NCI-H2227 (cell line): ENCODE results near the gene CAMK2G.
"Not testable (repeated sequence)": the region's sequence is repeated elsewhere in the genome, so short reads cannot be mapped to it uniquely, and the experiment has no call there.

Experiments used
- DNase-seq: peaks from one replicate; lab custom pipeline; 2025; ENCODE audit not compliant: unreplicated experiment; lab: John Stamatoyannopoulos, UW

CAMK2G gene

DNA sequence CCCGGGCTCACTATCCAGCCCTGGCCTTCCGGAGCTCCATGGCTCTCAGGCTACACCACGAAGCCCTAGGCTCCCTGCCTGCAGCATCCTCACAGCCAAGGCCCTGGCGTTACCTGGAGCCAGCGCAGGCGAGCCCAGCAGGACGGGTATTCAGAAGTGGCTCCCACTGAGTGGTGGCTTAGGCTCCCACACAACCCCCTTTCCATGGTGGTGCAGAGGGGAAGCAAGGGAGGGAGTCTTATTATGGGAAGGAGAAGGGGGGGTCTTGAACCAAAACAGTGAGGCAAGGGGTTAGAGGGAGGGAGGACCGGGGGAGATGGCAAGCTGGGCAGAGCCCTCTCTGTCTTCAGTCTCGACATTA is 33.3 kb downstream of the CAMK2G start:
- DNase-seq: no peak

DNA sequence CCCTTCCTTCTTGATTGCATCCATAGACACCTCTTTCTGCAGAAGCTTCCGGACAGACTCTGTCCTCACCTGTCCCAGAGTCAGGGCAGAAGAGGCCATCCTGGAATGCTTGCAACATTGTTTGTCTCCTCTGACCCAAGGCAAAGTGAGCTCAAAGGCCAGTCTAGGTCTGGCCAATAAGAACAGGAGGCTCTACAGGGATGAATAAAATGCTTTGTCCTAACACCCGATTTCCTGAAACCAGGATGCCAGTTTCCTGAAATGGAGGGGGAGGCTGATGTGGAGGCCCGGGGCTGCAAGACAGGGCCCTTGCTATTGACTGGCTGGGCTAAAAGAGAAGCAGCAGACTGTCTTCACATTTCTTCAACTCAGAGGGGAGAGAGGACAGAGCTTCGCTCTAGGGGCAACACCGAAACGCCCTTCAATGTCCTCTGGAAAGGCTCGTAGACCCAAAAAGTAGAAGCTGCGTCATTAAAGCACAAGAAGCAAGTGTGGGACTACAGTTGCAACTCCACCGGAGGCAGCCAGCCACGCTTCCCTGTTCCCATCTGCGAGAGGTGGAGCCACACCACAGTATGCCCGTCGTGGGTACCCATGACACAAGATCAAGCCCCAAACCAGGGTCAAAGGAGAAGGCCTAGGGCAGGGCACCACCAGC is 33.8 kb downstream of the CAMK2G start:
- no peak for DNase-seq

DNA sequence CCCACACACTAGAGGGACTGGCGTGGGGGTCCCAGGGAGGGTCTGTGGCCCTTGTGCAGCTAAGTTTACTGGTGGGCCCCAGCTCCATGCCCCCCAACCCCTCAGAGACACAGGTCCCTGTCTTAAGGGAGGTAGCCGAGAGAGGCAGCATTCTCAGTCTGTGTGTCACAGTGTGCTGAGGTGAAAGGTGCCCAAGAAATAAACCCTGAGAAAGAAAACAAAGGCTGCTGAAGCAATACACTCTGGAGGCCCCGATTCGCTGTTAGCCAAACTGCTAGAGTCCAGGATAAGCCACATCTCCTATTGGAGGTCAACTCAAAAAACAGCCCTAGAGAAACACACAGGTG is 34.3 kb downstream of the CAMK2G start:
- no peak for DNase-seq

DNA sequence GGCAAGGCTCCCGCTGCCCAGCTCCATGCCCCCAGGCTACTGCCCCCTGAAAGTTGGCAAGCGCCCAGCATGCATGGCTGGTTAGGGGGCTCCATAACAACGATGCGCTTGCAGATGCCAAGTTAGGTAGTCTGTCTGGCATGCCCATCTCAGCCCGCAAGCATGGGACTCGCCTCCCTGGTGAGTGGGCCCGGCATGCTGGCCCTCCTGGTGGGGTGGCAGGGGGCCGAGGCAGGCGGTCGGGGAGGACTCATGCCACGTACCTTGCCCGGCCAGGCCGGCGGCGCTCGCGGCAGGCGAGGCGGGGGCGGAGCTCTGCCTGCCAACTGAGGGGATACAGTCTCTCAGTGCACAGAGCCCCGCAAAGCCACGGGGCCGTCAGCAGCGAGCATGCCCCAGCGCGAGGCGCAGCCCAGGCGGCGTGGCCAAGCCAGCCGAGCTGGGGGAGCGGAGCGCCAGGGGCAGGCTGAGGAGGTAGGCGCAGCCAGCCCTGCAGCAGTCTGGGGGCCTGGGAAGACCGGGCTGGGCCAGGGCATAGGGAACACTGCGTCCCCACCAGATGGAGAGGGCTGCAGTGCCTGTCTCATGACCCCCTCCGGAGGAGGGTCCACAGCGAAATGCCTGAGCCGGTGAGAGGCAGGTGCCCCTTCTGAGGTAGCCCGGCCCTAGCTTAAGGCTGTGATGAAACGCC is 34.9 kb downstream of the CAMK2G start:
- no peak for DNase-seq

DNA sequence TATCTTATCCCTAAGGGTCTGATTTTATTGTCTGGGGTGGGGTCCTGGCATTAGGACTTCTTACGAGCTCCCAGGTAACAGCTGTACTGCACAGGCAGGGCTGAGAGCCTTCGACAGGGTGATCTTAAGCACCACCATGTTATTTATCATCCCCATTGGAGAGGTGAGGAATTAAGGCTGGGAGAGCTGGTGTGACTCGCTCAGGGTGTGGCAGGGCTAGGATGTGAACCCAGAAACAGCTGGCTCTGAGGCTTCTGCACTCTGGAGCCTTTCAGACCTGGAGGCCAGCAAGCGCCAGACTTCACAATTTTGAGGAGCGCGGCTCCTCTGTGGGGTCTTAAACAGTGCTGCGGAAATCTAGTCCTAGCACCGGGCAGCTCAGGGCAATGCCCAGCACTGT is 35.5 kb downstream of the CAMK2G start:
- DNase-seq: no peak

DNA sequence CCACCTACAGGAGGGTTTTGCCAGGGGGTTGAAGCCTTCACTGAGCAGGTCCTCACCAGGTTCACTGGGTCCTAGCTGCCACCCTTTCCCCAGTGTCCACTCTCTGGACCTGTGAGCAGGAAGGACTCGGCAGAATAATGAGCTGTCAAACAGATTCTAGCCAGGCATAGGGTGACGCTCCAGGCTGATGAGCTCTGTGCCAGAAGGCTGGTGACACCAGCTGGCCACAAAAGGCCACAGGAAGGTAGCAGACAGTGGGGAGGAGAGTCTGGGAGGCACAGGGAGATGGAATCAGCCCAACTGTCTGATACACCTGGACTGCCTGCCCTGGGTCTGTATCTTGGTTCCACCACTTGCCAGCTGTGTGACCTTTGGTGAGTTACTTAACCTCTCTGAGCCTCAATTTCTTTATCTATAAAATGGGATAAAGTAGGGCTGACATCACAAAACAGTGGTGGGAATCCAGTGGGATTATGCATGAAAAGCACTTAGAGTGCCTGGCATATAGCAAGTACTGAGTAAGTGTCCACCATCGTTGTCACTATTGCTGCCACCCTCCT is 36.3 kb downstream of the CAMK2G start:
- no peak for DNase-seq

DNA sequence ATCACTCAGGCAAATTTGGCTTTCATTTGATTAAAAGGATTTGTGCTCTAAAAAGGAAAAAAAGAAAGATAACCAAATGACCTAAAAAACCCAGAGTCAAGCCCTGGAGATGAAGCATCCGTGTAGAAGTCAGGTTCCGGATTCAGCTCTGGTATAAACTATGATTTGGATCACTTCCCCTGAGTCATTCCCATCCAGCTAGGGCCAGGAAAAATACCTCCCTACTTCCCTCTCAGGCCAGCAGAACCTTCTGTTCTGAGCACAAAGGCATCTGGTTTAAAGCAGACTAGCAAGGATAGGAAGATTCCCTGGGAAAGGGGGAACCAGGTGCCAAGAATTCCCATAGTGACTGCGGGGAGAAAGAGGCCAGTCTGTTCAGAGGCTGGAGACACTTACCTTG is 37.3 kb downstream of the CAMK2G start:
- DNase-seq: no peak

DNA sequence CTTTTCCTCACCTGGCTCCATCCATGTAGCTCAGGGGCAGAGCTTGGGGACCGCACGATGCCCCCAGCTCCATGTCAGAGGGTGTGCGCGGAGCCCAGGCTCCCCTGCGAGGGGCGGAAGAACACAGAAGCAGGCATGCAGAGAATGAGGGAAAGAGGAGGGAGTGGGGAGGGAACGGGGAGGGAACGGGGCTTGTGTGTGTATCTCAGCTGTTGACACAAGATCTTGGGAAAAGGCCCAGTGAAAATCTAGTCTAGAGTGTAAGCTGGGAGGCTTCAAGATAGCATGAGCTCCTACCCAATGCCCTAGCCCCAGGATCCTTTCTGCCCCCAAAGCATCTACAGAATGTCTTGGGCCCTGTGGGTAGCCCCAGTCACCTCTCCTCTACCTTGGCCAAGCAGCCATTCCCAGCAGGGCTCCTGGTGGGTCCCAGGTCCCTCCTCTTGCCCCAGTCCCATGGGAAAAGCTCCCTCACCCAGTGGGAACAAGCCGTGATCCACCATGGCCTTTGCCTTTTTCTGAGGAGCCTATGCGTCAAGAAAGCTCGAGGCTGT is 37.9 kb downstream of the CAMK2G start:
- no peak for DNase-seq

DNA sequence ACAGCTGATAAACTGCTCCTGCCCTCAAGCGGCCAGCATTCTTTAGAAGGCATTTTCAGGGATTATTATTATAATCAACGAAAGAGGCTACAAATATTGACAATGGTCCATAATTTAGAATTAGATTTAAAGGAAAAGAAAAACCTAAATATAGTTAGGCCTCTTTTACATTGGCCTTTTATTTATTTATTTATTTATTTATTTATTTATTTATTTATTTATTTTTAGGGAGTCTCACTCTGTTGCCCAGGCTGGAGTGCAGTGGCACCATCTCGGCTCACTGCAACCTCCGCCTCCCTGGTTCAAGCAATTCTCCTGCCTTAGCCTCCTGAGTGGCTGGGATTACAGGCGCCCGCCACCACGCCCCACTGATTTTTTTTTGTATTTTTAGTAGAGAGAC is 45.3 kb downstream of the CAMK2G start:
- DNase-seq: not testable (repeated sequence)

DNA sequence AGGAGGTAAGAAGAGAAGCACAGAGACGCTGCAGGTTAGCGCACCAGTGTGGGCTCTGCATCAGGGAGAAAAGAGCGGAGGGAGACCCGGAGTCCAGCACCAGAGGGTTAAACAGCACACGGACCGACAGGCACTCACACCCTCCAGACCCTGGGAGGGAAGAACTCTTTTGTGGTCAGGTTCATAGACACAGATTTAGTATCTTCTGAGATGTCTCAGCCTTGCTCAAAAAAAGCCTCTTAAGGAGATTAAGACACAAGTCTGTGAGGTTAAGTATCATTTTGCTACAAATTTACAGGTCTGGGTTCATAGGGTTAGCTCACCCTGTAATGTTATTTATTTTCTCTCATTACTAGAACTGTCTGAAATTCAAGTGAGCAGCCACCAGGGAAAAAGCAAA is 46.2 kb downstream of the CAMK2G start:
- DNase-seq: no peak

DNA sequence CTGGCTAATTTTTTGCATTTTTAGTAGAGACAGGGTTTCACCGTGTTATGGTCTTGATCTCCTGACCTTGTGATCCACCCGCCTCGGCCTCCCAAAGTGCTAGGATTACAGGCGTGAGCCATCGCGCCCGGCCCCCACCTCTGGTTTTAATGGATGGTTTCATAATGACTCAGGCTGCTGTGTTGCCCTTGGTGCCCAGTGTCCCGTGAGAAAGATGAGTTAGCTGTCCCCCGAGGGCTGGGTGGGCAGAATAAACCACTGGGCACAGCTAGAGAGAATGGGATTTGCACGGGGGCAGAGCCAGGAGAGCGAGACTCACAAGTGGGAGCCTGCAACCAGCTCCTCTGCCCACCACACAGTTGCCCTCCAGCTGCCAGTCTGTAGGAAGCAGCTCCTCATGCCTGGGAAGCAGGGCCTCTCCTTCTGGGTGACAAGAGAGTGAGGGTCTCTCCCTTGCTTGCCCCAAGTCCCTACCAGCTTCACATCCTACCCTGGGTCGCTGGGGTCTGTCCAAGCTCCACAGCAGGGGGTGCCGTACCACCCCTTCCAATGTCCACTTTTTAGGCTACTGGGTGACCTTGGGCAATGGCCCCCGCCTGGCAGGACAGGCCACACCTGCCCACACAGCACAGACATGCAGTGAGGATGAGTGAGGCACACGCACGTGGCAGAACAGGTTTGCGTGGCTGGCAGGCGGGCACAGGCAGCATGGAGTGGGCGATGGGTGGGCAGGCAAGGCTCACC is 46.8 kb downstream of the CAMK2G start:
- no peak for DNase-seq

DNA sequence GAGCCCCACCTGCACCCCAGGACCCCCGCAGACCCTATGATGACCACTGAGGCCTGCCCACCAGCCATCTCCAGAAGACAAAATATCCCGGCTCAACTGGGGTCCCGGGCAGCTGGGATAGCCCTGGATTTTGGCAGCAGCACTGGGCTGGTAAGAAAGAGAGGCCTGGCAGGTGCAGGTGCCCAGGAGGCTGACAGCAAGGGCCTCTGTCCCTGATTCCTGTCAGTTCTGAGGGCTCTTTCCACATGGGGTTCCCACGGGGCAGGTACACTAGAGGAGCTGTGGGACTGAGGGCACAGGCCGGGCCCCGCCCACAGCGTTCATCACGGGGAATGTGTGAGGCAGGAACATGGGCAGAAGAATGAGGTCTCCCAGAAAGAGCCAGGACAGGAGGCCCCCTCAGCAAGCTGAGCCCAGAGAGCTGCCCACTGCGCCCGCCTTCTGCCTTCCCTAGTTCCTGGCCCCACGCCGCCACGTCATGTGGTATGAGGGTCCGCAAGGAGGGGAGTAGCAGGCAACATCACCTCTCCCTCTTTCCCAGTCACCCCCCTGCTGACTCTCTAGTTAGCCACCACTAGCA is 50.1 kb downstream of the CAMK2G start:
- DNase-seq: no peak

DNA sequence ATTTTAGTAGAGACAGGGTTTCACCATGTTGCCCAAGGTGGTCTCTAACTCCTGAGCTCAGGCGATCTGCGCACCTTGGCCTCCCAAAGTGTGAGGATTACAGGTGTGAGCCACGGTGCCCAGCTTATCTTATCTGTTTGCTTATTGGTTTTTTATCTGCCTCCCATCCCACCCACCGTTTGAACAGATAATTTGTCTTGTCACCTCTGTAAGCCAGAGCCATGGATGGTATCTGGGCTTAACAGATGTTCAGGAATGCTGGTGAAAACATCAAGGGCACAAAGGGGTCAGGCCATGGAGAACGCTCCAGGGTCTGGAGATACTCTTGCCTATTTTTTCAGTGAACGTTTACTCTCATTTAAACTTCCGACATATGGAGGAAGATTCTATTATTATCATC is 51.0 kb downstream of the CAMK2G start:
- no peak for DNase-seq

DNA sequence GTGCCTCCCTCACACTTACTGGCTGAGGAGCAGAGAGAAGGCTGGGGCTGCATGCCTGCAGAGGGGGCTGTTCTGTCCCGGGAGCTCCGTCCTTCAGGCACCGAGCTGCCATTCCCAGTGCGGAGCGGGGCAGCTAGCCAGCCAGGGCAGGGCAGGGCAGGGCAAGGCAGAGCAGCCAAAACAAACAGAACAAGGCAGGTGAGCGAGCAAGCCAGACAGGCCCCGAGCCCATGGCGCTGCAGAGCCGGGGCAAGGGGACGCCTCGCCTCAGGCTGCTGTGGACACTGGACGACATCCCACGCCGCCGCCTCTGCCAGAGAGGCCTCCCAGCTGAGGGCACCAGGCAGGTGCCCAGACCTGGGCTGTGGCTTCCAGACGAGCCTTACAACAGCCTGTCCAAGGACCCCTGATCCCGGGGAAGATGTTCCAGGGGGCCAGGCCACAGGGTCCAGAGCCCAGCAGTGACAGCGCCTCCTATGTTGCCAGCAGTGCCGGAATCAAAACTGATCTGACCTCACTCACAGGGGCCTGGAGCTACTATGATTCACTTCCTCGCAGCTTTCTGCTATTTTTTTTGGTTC is 54.8 kb downstream of the CAMK2G start:
- no peak for DNase-seq

DNA sequence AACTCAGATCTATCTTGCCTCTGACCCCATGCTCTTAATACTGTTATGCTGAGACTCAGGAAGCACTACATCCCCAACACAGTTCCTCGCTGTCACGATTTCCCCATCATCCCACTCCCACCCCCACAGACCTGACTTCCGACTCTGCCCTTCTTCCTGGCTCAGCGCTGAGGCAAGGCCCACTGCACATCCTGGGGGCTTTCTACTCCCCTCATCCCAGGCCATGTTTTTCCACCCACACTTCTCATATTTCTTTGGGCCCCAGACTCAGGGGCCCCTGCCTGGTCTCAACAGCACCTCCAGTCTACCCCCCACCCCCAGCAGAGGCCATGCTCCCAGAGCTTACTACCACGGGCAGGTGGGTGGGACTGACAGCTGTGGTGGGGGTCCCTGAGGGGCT is 55.3 kb downstream of the CAMK2G start:
- DNase-seq: no peak

DNA sequence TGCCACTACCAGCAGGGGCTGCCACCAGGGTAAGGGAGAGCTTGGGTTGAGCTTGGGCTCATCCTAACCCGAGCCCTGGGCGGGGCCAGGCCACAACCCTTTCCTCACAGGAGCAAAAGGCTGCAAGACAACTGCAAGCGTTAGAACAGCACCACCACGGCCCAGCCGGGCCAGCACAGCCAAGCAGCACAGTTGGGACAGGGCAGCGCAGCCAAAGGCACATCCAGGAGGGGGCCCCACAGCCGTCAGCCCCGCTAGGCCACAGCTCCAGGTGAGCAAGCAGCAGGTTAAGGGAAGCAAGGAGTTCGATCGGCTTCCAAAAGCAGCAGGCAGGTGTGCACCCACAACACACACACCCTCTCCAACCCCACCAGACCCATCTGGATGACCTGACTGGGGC is 56.0 kb downstream of the CAMK2G start:
- no peak for DNase-seq

DNA sequence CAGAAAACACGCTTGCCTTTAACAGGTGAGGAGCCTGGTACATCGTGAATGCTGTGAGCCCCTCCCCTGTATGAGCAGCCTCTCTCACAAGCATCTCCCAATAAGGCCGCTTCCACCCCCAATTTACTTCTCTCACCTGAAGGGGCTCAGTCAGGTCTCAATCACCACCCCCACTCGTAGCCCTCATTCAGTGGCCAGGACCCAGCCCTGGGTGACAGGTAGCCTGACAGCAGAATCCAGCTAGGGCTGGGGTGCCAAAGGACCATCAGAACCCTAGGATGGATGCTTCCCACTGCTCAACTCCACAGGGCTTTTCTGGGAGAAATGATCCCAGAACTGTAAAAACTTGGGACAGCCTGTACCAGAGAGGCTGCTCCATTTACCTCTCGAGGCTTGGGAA is 56.5 kb downstream of the CAMK2G start:
- no peak for DNase-seq

DNA sequence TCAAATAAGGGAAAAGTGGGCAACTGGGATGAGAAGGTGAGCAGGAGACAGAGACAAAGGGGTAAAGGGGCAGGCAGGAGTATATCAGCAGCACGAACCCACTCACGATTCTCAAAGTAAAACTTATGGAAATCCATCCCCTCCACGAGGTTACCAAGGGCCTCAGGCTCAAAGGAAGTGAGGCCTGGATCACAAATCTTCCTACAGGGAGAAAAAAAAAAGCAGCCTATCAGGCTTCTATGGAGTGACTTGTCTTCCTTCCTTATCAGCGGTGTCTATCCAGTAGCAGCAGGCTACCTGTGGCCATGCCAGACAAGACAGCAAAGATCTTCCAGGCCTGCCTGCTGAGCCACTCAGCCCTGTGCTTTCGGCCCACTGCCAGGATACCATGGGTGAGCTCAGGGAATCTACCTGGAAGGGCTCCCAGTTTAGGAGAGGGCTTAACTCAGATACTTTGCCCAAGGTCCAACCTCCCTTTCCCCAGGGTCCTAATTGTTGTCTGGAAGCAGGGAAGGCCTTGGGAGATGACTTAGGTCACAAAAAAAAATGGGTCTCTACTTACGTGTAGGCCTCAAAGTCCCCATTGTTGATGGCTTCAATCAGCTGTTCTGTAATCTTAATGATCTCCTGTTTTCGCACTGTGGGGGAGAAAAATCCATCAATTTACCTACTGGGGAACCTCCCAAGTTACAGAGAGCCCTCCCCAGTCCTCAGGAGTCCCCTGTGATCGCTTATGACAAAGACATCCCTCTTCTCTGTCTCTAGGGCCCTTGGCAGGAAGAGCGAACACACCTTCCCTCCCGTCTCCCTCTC is 57.2 kb downstream of the CAMK2G start:
- DNase-seq: no peak

DNA sequence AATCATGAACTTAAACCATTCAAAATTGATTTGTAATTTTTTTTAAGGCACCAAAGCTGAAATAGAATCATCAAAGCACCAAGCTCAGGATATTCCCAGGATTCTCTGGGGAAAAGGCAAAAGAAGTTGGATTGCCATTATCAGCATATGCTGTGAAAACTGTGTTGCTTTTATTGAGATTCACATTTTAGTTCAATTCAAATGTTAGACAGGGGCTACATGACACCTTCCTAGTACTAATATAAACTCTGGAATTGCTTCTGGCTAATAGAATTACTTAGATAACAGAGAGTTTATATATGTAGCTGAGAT is 58.7 kb downstream of the CAMK2G start:
- no peak for DNase-seq

DNA sequence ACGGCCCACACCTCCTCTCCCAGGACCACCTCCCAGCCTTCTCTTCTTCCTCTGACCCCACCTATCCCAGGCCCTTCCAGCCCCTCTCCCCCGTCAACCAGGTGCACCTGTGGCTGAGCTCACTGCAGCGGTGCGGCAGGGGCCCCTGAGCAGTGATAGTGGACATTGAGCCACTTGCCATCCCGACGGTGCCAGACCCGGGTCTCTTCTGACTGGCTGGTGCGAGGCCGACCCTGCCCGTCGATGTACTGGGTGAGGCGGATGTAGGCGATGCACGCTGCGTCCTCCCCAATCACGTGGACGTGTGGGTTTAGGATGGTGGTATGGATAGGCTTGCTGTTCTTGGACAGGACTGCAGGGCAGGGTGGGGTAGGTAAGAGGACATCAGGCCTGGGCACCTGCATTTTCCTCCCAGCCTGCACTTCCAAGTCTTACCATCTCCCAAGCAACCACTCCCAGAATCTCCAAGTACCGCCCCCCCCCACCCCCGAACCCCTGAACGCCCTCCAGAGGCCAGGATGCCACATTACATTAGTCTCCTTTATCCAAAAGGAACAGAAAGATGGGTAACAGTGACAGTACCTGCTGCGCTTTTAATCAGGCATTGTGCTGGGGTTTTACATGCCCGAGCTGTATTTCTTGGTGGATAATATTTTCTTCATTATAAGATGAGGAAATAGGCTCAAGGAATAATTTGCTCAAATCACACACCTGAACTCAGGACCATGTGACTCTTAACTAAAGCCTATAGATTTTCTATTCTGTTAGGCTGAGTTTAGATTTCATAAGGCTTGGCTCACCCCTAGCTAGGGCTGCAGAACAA is 59.2 kb downstream of the CAMK2G start:
- no peak for DNase-seq
